Measurements from ENCODE around the gene NUDT1.

Gene NUDT1

DNA sequence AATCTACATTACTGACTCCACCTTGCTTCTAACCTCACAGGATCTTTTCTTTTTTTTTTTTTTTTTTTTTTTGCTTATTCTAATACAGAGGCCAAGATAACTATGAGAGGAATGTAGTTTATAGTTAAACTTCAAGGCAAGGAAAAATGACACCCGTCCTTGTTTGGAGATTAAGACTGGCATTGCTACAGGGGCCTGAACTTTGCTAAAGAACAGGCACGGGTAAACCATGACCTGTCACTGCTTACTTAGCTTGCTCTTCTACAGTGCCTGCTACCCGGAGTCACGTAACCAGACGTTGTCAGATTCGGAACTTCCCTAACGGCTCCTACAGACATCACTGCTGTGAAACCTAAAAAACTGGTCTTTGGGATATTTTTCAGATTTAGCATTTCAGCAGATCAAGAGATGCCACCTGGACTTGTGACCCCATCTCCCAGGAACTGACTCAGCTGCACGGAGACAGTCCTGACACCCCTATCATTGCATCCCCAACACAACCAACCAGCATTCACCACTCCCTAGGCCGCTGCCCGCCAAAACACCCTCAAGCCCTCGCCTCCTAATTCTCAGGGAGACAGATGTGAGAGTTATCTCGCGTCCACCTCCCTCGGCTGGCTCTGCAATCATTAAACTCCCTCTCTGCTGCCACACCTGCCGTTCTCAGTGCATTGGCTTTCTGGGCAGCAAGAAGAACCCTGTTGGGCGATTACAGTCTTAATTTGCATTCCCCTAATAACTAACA, 36.8 kb upstream of the NUDT1 start:
- DNase-seq (ENCODE audit: low read depth in 3 of 3), result no peak

DNA sequence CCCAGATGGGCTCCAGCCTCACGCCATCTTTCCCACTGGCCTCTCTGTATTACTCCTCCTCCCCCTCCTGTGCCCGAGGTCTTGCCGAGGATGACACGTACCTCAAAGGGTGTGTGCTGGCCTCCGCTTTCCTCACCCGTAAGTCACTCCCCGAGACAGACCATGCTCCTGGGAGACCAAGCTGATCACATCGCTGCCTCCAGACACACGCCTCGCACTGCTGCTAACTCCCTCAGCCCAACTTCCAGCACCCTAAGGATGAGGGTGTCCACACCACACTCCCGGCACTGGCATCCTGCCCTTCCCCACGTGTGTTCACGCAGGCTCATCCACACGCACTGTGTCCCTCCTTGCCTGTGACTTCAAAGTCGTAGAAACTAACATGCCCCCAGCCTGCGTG, 33.3 kb upstream of the NUDT1 start:
- DNase-seq (ENCODE audit: low read depth in 3 of 3), result no peak

DNA sequence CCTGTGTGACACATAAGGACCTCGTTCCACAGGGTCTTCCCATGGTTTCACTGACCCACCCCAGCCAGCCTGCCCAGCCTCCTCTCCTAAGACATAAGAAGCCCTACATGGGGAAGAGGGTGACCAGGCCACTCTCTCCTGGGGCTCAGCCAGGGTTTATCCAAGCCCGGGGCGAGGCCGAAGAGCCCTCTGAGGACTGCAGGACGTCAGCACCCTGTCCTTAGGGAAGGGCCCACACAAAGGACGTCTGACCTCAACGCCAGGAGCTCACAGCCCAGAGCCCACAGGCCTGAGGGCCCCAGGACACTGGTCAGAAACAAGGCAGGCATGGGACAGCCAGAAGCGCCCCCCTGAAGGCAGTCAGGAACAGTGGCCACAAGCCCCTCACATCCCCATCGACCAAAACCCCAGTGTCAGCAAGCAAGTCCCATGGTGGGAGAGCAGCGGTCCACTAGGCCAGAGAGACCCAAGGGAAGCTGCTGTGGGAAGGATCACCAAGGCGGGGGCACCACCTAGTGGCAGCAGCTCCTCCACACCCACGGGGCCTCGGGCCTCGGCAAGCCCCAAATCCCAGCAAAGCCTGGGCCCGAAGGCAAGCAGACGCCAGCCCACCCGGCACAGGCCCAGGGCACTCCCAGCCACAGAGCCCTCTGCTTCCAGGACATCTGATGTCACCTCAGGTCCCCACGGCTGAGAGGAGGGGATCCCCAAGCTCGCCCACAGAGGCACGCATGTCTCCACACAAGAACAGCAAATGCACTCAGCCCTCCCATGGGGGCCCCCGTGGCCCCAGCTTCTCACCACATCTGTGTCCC, 32.7 kb upstream of the NUDT1 start:
- peak in 1 of 3 experiments; percentile 14 for DNase-seq (ENCODE audit: low read depth in 3 of 3)

DNA sequence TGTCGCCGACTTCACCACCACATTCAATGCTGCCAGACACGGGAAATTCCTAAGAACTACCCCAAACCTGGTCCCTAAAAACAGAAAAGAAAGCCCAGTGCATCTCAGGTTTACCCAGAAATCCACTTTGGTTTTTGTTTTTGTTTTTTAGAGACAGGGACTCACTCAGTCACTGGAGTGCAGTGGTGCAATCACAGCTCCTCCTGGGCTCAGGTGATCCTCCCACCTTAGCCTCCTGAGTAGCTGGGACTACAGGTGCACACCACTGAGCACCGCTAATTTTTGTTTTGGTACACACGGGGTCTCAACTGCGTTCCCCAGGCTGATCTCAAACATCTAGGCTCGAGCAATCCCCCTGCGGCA, 32.1 kb upstream of the NUDT1 start:
- no peak for DNase-seq (ENCODE audit: low read depth in 3 of 3)

DNA sequence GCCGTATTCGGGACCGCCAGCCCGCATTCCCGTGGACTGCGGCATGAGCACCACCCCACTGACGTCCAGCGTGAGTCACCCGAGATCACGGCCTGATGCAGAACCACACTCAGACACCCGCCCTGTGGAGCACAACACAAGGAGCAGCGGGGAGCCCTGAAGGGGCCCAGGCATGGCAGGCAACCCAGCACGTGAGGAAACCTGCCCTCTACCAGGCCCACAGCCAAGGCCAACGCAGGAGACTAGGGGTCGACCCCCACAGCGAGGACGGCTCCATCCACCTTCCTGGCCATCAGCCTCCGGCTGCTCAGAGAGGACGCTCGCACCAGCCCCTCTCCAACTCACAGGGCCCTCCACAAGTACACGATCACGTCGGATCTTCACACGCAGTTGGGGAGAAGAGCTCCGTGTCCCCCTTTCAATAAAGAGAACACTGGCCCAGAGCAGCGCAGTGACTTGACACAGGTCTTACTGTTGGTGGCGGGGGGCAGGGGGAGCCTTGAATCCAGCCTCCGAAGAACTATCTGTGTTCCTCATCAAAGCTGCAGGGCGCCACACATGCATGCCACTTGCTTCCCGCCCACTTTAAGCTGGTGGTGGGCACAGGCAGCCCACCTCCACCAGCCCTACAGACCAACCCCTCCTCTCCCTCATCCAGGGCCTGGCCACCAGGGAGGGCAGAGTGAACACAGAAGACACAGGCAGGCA, 31.3 kb upstream of the NUDT1 start:
- DNase-seq (ENCODE audit: low read depth in 3 of 3), result no peak

DNA sequence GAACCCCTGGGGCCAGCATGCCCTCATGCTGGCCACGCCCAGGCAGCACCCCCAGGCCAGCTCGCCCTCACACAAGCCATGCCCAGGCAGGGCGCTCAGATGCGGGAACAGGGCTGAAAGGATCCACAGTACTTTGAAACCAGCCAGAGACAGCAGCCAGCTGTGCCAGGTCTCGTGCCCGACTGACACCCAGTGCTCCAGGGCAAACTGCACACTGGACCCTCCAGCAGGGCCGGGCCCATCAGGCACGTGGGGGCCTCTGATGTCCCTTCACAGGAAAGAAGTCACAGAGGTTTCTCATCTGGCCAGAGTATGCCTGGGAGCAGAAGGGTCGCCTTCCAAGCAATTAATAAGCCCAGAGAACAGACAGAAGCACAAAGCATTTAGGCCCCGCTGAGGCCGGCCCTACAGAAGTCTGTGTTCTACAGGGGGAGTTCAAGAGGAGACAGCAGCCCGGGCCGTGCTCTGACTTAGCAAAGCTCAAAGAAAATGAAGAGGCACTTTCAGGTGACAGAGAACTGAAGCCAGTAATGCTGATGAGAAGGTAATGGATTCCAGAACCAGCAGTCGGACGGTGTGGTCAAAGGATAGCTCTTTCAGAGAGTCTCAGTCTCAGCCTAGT, 30.7 kb upstream of the NUDT1 start:
- DNase-seq (ENCODE audit: low read depth in 3 of 3), result no peak

DNA sequence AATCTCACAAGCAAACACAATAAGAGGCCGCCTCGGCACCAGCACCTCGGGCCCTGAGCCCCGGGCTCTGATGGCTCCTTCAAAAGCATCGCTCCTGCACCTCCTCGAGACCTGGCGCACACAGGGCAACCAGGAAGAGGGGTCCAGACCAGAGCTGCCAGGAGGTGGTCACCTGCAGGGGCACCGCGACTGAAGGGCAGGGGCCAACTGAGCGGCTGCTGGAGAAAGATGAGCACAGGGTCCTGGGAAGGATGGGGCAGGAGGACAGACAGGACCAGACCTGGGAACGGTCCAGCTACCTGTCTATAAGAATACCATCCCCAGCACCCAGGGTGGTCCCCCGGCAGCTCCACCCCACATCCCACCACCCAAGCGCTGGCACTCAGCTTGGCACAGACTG, 30.1 kb upstream of the NUDT1 start:
- no peak for DNase-seq (ENCODE audit: low read depth in 3 of 3)

DNA sequence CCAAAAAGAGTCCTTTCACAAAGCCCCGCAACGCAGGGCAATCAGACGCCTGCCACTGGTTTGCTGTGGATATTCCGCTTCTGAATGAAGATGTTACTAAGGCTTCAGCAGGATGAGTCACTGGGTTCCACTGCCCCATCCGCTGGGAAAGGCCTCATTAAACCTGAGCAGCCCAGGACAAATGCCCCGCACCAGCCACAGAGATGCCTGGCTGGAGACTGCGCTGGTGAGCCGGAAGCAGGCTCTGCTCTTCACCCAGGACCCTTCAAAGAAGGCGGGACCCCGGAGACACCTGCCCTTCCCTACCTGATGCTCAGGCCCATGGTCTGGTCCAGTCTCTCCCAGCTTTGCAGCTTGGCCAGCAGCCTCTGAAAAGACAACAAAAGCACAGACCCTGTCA, 29.1 kb upstream of the NUDT1 start:
- no peak for DNase-seq (ENCODE audit: low read depth in 3 of 3)

DNA sequence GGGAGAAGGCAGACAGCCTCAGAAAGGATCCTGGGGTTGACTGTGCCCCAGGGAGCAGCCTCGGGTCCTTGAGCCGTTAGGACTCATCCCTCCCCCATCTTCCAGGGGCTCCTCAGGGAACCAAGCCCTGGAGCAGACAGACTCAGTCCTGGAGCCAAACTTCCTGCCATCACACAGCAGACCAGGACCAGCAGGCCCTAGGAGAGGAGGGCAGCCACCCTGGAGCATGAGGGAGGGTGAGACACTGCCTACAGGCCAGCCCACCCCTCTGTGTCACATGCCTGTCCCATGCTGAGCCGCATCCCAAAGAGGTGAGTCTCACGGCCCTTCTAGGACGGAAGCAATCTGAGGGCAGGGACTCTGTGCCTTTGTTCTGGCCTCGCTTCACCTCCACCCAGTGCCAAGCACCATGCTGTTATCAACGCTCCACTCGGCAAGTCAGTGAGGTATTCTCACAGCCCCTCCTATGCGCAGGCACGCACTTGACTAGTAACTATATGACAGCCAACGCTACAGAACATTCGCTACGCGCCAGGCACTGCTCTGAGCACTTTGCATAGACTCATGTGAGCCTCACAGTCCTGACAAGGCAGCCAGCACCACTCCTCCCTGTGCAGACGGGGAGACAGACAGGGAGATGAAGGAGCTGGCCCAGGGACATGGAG, 28.3 kb upstream of the NUDT1 start:
- no peak for DNase-seq (ENCODE audit: low read depth in 3 of 3)

DNA sequence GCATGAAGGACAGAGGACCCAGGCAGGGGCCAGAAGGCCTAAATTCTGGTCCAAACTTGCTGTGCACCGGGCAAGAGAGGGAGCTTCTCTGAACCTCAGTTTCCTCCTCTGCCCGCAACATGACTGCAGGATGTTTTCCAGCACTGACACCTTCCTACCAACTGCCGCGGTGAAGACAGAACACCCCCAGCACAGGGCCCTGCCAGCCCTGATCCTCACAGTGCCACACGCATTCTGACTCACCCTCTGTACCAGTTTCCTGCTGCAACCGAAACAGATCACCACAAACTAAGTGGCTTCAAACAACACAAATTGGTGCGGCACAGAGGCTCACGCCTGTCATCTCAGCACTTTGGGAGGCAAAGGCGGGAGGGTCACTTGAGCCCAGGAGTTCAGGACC, 27.4 kb upstream of the NUDT1 start:
- DNase-seq (ENCODE audit: low read depth in 3 of 3), result no peak

DNA sequence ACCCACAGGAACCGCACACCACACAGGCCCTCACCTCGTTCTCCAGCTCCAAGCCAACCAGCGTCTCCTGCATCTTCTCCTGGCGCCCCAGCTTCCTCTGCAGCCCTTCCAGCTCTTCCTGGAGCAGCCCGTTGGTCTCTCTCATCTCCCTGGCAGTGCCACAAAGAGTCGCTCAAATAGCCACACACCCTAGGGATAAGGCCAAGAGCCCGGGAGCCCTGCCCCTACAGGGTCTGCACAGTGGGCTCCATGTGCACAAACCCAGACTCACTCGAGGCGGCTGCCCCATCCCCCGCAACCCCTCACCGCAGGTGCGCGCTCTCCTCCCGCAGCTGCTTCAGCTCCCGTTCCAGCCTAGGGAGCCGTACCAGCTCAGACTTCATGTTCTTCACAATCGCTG, 26.2 kb upstream of the NUDT1 start:
- DNase-seq (ENCODE audit: low read depth in 3 of 3), result no peak

DNA sequence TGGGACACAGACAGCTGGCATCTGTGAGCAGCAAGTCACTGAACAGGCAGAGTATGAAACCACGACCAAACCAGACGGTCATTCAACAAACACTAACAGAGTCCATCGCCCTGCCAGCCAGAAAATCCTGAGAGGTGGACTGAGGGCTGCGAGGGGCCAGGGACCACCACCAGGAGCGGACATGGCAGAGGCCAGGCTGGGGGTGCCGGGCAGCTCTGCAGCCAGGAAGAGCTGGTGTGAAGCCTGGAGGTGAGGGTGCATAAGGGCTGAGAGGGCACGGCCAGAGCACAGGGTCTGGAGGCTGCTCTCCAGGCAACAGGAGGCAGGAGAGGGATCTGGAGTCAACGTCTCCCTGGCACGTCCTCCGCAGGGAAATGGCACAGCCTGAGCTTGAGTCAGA, 24.8 kb upstream of the NUDT1 start:
- no peak for DNase-seq (ENCODE audit: low read depth in 3 of 3)

DNA sequence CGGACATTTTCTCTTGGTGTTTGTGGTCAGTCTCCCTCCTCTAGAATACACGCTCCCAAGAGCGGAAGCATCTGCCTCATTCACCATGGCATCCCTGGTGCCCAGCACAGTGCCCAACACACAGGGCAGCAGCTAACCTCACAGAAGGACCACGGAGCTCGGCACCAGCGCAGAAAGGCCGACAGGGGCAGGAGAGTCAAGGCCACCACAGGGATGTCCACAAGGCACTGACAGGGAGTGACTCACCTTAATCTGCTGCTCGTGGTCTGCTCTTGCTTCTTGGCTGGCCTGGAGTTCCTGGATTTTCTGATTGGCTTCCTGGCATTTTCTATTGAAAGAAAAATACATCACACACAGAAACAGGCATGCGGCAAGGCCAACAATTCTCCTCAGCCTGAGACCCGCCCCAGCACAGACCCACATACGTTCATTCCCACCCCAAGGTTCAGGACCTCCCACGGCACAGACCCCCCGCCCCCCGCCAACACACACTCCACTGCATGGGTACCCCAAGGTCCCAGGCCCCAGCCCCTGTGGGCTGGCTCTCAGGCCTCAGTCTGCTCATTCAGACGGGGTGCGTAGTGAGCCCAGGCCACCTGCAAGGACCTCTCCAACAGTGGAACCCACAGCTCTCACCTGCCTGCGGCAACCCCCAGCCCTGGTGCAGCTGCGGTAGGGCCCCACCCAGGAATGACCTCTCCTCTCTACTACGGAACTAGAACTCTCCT, 24.1 kb upstream of the NUDT1 start:
- no peak for DNase-seq (ENCODE audit: low read depth in 3 of 3)

DNA sequence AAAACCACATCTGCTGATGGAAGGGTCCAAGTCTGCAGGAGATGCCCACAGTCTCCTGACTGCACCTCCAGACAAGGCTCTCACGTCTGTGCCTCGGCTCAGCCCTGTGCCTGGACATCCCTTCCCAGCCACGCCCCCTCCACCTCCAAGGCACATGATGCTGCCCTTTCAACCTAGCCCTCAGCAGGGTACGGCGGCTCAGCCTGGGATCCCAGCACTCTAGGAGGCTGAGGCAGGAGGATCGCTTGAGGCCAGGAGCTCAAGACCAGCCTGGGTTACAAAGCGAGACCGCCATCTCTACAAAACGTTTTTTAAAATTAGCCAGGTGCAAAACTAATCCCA, 23.6 kb upstream of the NUDT1 start:
- no peak for DNase-seq (ENCODE audit: low read depth in 3 of 3)

DNA sequence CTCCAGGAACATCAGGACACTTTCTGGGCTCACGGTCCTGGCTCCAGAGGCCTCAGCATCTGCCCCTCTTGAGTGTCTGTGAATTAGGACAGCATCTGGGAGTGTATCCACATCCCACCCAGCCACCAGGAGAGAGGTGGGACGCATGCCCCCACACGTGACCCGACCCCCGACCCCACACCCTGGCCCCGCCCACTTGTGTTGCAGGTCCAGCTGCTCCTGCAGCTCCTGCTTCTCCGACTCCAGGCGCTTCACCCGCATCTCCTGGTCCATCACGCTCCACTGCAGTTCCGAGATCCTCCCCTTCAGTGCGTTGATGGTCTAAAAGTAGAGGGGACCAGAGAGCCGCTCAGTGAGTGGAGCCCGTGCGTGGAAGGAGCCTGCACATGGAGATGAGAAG, 22.9 kb upstream of the NUDT1 start:
- DNase-seq (ENCODE audit: low read depth in 3 of 3), result no peak

DNA sequence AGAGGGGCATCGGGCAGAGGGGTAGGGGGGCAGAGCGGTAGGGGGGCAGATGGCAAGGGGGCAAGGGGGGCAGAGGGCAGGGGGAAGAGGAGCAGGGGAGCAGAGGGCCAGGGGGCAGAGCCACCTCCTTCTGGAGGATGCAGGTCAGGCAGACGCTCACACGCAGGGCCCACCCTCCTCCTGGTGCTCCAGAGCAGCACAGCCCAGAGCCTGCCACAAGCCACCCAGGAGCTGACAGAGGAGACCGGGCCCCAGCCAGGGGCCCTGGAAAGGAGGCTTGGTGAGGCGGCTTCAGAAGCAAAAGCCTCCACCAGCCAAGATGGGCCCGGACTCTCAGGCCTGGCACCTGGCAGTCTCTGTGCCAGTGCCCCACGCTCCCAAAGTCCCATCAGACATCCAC, 22.4 kb upstream of the NUDT1 start:
- DNase-seq (ENCODE audit: low read depth in 3 of 3), result no peak

DNA sequence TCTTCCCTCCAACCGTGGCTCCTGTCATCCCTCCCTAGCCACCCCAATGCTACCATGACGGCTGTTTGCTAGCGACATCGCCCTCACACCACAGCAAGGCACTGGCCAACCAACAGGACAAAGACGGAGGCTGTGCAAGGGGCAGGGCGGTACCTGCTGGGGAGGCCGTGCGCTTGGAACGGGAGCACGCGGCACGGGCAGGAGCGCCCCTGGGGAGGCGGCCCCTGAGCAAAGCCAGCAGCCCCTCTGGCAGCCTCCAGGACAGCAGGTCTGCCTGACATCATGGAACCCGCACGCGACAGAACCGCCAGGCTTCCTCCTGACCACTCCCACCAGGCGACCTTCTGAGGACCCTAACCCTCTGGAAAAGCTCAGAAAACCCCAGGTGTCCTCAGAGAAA, 22.0 kb upstream of the NUDT1 start:
- DNase-seq (ENCODE audit: low read depth in 3 of 3), result no peak

DNA sequence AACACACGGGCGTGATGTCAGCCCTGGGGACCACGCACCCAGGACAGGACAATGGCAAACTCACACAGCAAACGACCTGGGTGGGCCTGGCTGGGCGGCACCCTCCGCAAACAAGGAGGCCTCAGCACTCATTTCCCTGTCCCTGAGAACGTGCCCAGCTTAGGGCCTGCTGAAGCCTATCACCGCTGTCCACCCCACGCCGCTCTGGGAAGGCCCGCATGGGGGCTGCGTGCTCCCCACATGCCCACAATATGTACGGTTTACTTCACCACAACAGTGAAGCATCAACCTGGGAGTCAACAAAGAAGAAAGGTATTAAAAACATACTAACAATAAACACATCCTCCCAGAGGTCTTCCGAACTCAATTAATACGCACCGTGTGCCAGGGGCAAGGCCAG, 21.5 kb upstream of the NUDT1 start:
- DNase-seq (ENCODE audit: low read depth in 3 of 3), result no peak

DNA sequence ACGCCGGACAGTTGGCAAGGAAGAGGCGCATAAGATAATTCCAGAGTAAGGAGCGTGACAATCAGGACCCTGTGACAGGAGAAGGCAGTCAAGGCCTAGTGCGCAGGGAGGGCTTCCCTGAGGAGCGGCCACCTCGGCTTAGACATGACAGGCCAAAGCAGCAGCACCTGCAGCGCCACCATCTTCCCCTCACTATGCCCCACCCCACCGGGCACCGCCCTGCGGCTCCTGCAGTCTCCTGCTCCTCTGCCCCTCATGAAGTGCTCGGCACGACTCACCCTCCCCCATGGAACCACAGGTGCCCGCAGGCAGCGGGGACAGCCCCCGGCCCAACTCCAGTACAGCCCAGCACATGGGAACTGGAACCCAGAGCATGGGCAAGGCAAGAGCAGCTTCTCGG, 21.1 kb upstream of the NUDT1 start:
- no peak for DNase-seq (ENCODE audit: low read depth in 3 of 3)

DNA sequence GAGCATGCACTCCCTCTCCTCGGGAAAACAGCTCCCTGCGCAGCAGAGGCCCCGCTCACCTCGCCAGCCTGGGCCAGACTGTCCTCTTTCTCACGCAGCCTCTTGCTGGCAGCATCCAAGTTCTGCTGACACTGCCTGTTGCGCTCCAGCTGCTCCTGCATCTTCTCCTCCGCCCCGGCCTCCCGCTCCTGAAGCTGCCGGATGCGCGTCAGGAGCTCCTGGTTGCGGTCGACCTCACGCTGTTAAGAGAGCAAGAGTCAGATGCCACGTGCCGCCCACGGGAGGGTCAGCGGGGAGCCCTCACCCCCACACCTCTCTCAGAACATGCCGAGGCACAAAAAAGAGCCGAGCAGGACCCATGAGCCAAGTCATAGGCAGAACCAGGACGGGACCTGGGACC, 19.5 kb upstream of the NUDT1 start:
- DNase-seq (ENCODE audit: low read depth in 3 of 3), result no peak

DNA sequence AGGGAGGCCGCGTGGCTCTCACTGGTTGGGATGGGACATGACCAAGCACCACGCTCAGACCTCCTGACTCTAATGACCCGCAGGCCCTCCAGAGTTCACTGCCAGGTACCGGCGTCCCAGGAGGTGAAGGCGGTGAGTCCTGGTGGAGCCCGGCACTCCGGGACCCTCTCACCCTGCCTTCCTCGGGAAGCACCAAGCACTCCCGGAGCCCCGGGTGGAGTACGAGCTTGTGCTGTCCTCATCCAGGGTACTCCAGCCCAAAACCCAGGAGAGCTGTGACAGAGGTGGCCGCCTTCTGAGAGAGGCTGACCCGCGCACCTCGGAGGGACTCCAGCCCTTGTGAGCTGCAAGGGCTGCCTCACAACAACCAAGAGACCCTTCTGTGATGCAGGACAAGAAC, 18.7 kb upstream of the NUDT1 start:
- DNase-seq (ENCODE audit: low read depth in 3 of 3), result no peak
